HEK293T (cell line): Measurements from ENCODE around the gene NUSAP1.
"Not testable (repeated sequence)": the region's sequence is repeated elsewhere in the genome, so short reads cannot be mapped to it uniquely, and the experiment has no call there.

ENCODE experiments used
- CTCF ChIA-PET: fragments of 350-600 bp; formaldehyde crosslinking; extraction: SDS; loops from one replicate; lab custom pipeline; 2021; ENCODE audit warnings: antibody characterized with exemption, inconsistent platforms; lab: Yijun Ruan, JAX
- POLR2A ChIA-PET: fragments of 350-600 bp; formaldehyde crosslinking; extraction: SDS; loops from one replicate; lab custom pipeline; 2020; ENCODE audit warnings: antibody characterized with exemption, inconsistent platforms; lab: Yijun Ruan, JAX
- DNase-seq: peaks from one replicate; pipeline ENCODE4 v3.0.0; 2012; ENCODE audit warnings: mixed read lengths; ENCODE audit errors: extremely low spot score
- ARNT ChIP-seq: fragments of 450-650 bp; IDR thresholded peaks from 2 replicates; pipeline ENCODE4 v1.6.1; 2017; ENCODE audit warnings: mild to moderate bottlenecking
- BHLHE40 ChIP-seq: fragments of 450-650 bp; IDR thresholded peaks from 2 replicates; pipeline ENCODE4 v1.6.1; 2016; ENCODE audit warnings: mild to moderate bottlenecking, moderate library complexity, borderline replicate concordance
- CTBP1 ChIP-seq: fragments of 450-650 bp; IDR thresholded peaks from 2 replicates; pipeline ENCODE4 v1.6.1; 2016; ENCODE audit warnings: borderline replicate concordance
- ELF4 ChIP-seq: fragments of 450-650 bp; IDR thresholded peaks from 2 replicates; pipeline ENCODE4 v1.6.1; 2017; ENCODE audit warnings: antibody characterized with exemption
- FOXA1 ChIP-seq: fragments of 450-650 bp; IDR thresholded peaks from 2 replicates; pipeline ENCODE4 v1.6.1; 2016; ENCODE audit warnings: mild to moderate bottlenecking
- FOXK2 ChIP-seq: fragments of 450-650 bp; IDR thresholded peaks from 2 replicates; pipeline ENCODE4 v1.6.1; 2016; ENCODE audit warnings: mild to moderate bottlenecking
- FOXM1 ChIP-seq: fragments of 450-650 bp; IDR thresholded peaks from 2 replicates; pipeline ENCODE4 v1.6.1; 2017; ENCODE audit warnings: mild to moderate bottlenecking, borderline replicate concordance
- HDGF ChIP-seq: fragments of 450-650 bp; IDR thresholded peaks from 2 replicates; pipeline ENCODE4 v1.6.1; 2017; ENCODE audit warnings: antibody characterized with exemption, borderline replicate concordance
- L3MBTL2 ChIP-seq: fragments of 450-650 bp; conservative IDR thresholded peaks from 2 replicates; pipeline ENCODE4 v1.6.1; 2016; ENCODE audit warnings: mild to moderate bottlenecking
- LEF1 ChIP-seq: fragments of 450-650 bp; IDR thresholded peaks from 2 replicates; pipeline ENCODE4 v1.6.1; 2017; ENCODE audit warnings: mild to moderate bottlenecking, borderline replicate concordance
- NFRKB ChIP-seq: fragments of 450-650 bp; IDR thresholded peaks from 2 replicates; pipeline ENCODE4 v1.6.1; 2016; ENCODE audit warnings: mild to moderate bottlenecking, moderate library complexity
- SP1 ChIP-seq: fragments of 450-650 bp; IDR thresholded peaks from 2 replicates; pipeline ENCODE4 v1.6.1; 2017
- SUZ12 ChIP-seq: fragments of 450-650 bp; IDR thresholded peaks from 2 replicates; pipeline ENCODE4 v1.6.1; 2016; ENCODE audit warnings: mild to moderate bottlenecking
- TARDBP ChIP-seq: fragments of 450-650 bp; IDR thresholded peaks from 2 replicates; pipeline ENCODE4 v1.6.1; 2016
- ZNF384 ChIP-seq: fragments of 450-650 bp; IDR thresholded peaks from 2 replicates; pipeline ENCODE4 v1.6.1; 2016
- TF ChIP-seq, protein P1 (sequence below): fragments of 450-650 bp; IDR thresholded peaks from 2 replicates; pipeline ENCODE4 v1.6.1; 2016

Gene NUSAP1, protein sequence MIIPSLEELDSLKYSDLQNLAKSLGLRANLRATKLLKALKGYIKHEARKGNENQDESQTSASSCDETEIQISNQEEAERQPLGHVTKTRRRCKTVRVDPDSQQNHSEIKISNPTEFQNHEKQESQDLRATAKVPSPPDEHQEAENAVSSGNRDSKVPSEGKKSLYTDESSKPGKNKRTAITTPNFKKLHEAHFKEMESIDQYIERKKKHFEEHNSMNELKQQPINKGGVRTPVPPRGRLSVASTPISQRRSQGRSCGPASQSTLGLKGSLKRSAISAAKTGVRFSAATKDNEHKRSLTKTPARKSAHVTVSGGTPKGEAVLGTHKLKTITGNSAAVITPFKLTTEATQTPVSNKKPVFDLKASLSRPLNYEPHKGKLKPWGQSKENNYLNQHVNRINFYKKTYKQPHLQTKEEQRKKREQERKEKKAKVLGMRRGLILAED

DNA sequence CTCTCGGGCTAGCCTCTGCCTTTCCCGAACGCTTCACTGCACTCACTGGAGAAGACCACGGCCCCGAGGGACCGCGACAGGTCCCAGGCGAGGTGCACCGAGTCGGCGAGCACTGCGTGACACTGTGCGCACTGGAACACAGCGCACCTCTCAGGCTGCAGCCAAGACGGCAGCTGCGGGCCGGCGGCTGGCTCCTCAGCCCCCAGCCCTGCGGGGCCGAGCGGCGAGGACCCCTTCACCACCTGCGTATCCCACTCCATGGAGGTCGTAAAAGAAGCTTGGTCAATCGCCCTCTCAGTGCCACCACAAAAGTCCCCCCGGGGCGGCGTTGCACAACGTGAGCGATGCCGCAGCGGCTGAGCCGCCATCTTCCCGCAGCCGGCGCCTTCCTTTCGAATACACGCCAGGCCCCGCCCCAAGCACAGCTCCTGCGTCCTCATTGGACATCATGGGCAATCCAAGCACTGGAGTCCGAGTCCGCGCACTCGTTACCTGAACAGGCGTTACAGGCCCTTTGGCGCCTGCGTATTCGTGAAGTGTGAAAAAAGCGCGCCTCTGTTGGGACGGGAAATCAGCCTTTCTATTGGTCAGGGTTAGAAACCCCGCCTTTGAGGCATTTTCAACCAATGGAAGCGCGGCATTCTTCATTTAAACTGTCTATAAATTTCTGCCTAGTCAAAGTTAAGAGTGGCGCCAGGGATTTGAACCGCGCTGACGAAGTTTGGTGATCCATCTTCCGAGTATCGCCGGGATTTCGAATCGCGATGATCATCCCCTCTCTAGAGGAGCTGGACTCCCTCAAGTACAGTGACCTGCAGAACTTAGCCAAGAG lies at the start of gene NUSAP1, which contains the start of gene OIP5:
Gene NUSAP1, plus strand, starts transcription at position 688 of the 832 bp plus-strand sequence. Its CDS starts 77 bp downstream, at position 765.
Gene OIP5, minus strand, starts transcription at position 398 of the 832 bp plus-strand sequence. Its CDS starts 30 bp downstream, at position 368.
- CTCF ChIA-PET, result interaction anchor here (0.5 kb wide), 1 partner anchor 170 kb away, joined by 4 read pairs; no protein-coding TSS in a partner anchor
- POLR2A ChIA-PET, result interaction anchor here (0.6 to 2.2 kb wide), 23 partner anchors 8 to 475 kb away, joined by 3 to 20 read pairs (median 4); partner anchors contain the start of genes CHAC1, CHP1 and NDUFAF1

DNA sequence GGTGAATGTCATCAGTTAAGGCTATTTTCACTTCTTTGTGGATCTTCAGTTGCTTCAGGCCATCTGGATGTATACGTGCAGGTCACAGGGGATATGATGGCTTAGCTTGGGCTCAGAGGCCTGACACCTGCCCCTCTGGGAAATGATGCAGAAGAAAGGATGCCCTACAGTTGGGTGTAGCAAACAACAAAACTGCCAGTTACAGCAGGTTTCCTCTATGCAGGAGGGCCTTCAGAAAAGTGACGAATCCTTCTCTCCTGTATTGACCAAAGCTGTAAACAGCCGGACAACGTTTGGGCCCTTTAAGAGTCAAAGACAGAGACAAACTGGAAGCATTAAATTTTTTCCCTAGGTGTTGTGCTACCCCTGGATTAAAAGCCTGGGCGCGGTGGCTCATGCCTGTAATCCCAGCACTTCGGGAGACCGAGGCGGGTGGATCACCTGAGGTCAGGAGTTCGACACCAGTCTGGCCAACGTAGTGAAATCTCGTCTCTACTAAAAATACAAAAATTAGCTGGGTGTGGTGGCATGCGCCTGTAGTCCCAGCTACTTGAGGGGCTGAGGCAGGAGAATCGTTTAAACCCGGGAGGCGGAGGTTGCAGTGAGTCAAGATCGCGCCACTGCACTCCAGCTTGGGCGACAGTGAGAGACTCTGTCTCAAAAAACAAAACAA lies 49.6 kb upstream of the NUSAP1 start:
- CTCF ChIA-PET, result interaction anchor here (1.0 kb wide), 1 partner anchor 332 kb away, joined by 3 read pairs; no protein-coding TSS in a partner anchor
- peak; percentile 78; the same call in 1 of the 2 replicates for TF ChIP-seq L3MBTL2
- DNase-seq, result not testable (repeated sequence)
- POLR2A ChIA-PET, result interaction anchor here (1.0 to 1.8 kb wide), 8 partner anchors 9 to 330 kb away, joined by 3 to 7 read pairs (median 3); partner anchors contain the start of genes CHAC1, CHP1, NUSAP1 and OIP5

More for the DNA sequence above, at the start of gene NUSAP1, which contains the start of gene OIP5:
- no peak for TF ChIP-seq TARDBP
- no peak for TF ChIP-seq CTBP1
- no peak for TF ChIP-seq ARNT
- no peak for TF ChIP-seq HDGF
- no peak for TF ChIP-seq BHLHE40
- TF ChIP-seq FOXA1, result no peak
- no peak for TF ChIP-seq SUZ12
- no peak for TF ChIP-seq ZNF384
- TF ChIP-seq FOXK2, result no peak
- no peak for TF ChIP-seq SP1
- TF ChIP-seq ELF4, result peak; percentile 65
- no peak for TF ChIP-seq LEF1
- peak; percentile 79 for TF ChIP-seq FOXM1
- TF ChIP-seq NFRKB, result 0 out of 2 replicates have a peak, but pooled peaks have one; percentile 31
- TF ChIP-seq L3MBTL2, result 0 out of 2 replicates have a peak, but pooled peaks have one; percentile 45
- TF ChIP-seq, protein P1, sequence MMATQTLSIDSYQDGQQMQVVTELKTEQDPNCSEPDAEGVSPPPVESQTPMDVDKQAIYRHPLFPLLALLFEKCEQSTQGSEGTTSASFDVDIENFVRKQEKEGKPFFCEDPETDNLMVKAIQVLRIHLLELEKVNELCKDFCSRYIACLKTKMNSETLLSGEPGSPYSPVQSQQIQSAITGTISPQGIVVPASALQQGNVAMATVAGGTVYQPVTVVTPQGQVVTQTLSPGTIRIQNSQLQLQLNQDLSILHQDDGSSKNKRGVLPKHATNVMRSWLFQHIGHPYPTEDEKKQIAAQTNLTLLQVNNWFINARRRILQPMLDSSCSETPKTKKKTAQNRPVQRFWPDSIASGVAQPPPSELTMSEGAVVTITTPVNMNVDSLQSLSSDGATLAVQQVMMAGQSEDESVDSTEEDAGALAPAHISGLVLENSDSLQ, result peak; percentile 75
- DNase-seq, result peak; percentile 91

DNA sequence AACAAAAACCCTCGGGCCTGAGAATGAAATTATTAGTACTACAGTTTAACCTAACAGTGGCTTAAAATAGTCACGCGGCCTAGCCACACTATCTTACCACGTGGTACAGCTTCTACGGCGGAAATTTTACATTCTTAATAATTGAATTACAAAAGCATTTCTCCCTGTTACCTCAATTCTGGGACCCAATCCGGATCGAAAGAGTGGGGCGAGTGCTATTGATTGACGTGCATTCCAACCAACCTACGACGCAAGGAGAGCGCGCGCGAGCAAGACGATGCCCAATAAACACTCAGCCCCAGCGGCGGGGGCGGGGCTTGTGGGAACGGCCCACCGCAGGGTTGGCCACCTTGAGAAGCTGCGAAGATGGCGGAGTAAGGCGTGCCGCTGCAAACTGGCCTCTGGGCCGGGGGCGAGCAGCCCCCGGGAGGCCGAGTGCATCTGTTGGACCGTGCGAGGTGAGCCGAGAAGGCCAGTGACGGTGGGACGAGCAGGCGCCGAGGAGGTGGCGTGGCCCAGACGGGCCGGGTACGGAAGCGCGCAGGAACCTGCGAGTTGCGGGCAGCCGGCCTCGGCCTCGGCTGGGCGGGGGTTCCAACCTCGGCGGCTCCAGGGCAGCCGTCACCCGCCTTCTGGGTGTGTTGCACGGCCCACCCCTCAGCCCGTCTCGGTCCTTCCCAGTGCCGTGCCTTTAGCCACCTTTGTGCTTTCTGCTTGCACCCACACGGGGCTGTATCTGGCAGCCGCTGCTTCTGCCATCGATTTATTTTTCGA lies 48.8 kb upstream of the NUSAP1 start:
- ChIA-PET CTCF (no interaction called here), POLR2A (interaction anchor here (1.0 to 1.8 kb wide), 8 partner anchors 8 to 331 kb away, joined by 3 to 7 read pairs (median 3); partner anchors contain the start of genes CHAC1, CHP1, NUSAP1 and OIP5)
- TF ChIP-seq BHLHE40, result no peak
- TF ChIP-seq SP1, result no peak
- TF ChIP-seq, protein P1, result peak; percentile 99
- DNase-seq, result peak; percentile 93

DNA sequence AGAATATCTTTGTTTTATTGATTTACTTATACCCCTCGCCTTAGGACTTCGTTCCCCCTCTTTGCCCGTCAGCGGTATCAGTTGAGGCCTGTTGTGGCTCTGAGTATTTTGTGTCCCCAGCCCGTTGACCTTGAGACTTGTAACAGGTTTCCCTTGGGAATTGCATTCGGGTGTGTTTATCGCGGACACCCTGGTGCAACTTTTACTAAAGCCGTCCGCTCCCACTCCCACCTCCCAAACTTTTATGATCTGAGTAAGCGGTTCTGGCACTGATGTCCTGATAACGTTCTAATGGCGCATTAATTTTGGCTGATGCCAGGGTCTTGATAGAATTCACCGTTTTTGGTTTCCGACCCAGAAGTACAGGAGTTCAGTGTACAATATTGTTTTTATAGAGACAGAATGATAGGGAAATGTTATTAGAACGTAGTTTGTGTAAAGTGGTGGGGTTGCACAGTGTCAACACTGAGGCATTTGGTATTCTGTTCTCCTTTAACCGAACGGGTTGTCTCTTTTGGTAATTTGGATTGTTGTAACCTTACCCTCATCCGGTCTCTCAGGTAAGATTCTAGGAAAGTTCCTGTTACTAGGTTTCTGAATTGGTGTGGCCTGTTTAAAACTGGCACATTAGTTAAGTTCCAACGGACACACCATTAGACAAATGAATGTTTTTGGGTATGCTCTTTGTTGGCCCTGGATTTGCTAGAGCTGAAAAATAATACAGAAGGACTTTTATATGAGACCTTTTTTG lies 48.1 kb upstream of the NUSAP1 start:
- TF ChIP-seq FOXM1 (no peak), TARDBP (no peak), ELF4 (no peak), NFRKB (no peak), FOXK2 (no peak), HDGF (no peak), ZNF384 (no peak), CTBP1 (no peak), ARNT (no peak), L3MBTL2 (no peak), SP1 (no peak), SUZ12 (no peak), BHLHE40 (no peak), LEF1 (no peak), FOXA1 (no peak)
- TF ChIP-seq, protein P1, result no peak
- CTCF ChIA-PET, result no interaction called here
- POLR2A ChIA-PET, result interaction anchor here (1.2 to 1.8 kb wide), 5 partner anchors 8 to 53 kb away, joined by 3 to 7 read pairs (median 4); partner anchors contain the start of genes CHP1, NUSAP1 and OIP5
- peak; percentile 7 for DNase-seq
